T-helper 1 cell treated with Interleukin-12 subunit alpha and Interleukin-12 subunit beta and Interleukin-4 antibody, amounts not matched to agents 30 μg/mL and 1 μg/mL, for 36 hours (primary cell): ENCODE measurements around the gene CAMK2D.

Experiments
- H3K27ac Mint-ChIP-seq: one replicate; pipeline ENCODE4 v1.8.0; 2021; ENCODE audit warnings: mild to moderate bottlenecking, mixed read lengths
- H3K27me3 Mint-ChIP-seq: one replicate; pipeline ENCODE4 v1.8.0; 2021; ENCODE audit warnings: low read depth, mixed read lengths
- H3K36me3 Mint-ChIP-seq: one replicate; pipeline ENCODE4 v1.8.0; 2021; ENCODE audit warnings: low read depth, mixed read lengths
- H3K4me1 Mint-ChIP-seq: one replicate; pipeline ENCODE4 v1.8.0; 2021; ENCODE audit warnings: low read depth, mixed read lengths
- H3K4me3 Mint-ChIP-seq: one replicate; pipeline ENCODE4 v1.8.0; 2021; ENCODE audit warnings: mild to moderate bottlenecking, moderate library complexity, mixed read lengths
- H3K9me3 Mint-ChIP-seq: one replicate; pipeline ENCODE4 v1.8.0; 2021; ENCODE audit warnings: mixed read lengths

CAMK2D gene

DNA sequence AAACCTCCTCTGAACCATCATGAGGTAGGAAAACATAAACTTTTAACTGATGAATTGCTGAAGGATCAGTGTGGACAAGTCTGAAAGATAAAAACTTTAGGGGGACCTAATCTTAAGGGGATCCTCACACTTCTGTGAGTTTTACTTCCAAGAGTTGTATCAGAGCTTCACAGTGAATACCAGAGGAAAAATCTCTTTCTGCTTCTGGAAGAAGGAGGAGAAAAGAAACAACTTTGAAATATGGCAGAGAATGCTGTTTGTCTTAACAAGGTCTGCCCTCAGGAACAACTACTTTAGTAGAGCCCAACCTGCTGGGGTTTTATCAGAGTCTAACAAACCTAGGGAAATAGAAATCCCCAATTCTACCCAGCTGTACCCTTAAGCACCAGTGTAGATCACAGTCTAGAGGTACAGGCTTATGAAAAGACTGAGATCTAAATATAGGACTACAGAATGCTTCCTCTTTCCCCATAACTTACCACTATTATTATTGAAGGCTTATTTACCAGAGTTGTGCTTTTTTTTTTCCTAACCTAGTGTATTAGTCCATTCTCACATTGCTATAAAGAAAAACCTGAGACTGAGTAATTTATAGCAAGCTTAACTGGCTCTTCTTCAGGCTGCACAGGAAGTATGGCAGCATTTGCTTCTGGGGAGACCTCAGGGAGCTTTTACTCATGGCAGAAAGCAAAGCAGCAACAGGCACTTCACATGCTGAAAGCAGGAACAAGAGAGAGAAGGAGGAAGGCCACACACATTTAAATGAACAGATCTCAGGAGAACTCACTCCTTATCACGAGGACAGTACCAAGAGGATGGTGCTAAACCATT, 167.9 kb downstream of the CAMK2D start:
- H3K27me3 Mint-ChIP-seq: no peaks in the 10 kb centered on the region
- peaks cover 31% of the 10 kb centered on the region for H3K36me3 Mint-ChIP-seq
- no peak overlapping the region for H3K27ac Mint-ChIP-seq
- no peaks in the 10 kb centered on the region for H3K9me3 Mint-ChIP-seq
- no peak overlapping the region for H3K4me3 Mint-ChIP-seq
- H3K4me1 Mint-ChIP-seq: peaks cover 38% of the 10 kb centered on the region

- Mint-ChIP-seq H3K27me3 (no peaks in the 10 kb centered on the region), H3K27ac (no peak overlapping the region), H3K36me3 (peaks cover 29% of the 10 kb centered on the region), H3K4me3 (no peak overlapping the region), H3K9me3 (no peaks in the 10 kb centered on the region), H3K4me1 (peaks cover 34% of the 10 kb centered on the region)
These were observed 169.6 kb downstream of the CAMK2D start for GRCh38 chr4:113591982-113592381.

DNA sequence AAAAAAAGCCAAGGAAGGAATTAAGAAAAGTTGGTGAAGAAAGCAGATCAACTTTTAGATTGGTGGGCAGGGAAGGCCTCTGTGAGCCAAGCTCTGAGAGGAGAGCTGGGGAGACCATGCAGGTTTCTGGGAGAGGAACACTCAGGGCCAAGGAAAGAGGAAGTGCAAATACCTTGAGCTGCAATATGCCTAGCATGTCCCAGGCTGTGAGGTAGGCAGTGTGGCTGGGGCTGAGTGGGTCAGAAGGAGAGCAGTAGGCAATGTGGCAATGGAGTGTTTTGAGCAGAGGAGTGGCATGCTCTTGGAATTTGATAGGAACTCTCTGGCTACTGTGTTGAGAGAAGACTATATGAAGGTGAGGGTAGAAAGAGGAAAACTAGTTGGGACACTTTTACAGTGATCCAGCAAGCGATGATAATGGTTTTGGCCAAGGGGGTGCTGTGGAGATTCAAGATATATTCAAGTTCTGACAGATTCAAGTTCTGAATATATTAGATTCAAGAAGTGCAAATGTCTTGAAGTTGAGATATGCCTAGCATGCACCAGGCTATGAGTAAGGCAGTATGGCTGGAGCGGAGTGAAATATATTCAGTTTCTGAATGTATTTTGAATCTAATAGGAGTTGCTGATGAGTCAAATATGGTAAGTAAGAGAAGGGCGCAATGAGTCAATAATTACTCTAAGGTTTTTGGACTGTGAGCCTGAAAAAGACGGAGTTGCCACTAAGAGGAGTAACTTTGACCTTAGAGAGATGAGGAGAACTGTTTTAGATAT, 172.5 kb downstream of the CAMK2D start:
- Mint-ChIP-seq H3K27ac (no peak overlapping the region), H3K36me3 (peaks cover 20% of the 10 kb centered on the region), H3K4me1 (peaks cover 27% of the 10 kb centered on the region), H3K4me3 (no peak overlapping the region), H3K27me3 (no peaks in the 10 kb centered on the region), H3K9me3 (no peaks in the 10 kb centered on the region)

DNA sequence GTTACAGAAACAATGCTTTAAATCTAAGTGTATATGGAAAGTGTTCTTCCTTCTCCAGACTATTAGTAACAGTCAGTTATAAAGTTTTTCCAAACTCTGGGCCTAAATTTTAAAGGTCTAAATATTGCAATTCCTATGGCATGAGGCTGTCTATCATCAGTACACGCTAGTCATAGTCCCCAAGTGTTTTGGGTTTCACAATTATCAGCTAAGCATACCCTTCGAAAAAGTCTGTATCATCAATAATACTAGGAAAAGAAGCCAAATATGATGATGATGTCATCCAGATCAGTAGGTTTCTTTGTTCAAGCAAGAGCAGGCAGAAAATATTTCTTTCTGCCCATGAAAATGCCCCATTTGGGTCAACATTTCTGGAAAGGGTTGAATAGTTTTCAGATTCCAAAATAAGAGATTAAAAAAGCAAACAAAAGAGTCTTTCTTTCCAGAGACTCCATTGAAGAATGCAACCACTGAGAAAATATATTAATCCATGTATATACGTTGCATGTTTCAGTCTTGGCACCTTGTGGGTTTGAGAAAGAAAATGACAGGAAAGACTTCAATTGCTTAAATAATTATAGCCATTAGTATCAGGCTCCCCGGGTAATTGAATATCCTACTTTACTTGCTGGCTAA, 173.8 kb downstream of the CAMK2D start:
- H3K4me1 Mint-ChIP-seq: peaks cover 23% of the 10 kb centered on the region
- H3K36me3 Mint-ChIP-seq: peaks cover 15% of the 10 kb centered on the region
- H3K27me3 Mint-ChIP-seq: no peaks in the 10 kb centered on the region
- no peaks in the 10 kb centered on the region for H3K9me3 Mint-ChIP-seq
- no peak overlapping the region for H3K27ac Mint-ChIP-seq
- no peak overlapping the region for H3K4me3 Mint-ChIP-seq

GRCh38 chr4:113587156-113587555, 174.4 kb downstream of the CAMK2D start:
- peaks cover 15% of the 10 kb centered on the region for H3K36me3 Mint-ChIP-seq
- H3K4me3 Mint-ChIP-seq: no peak overlapping the region
- no peaks in the 10 kb centered on the region for H3K9me3 Mint-ChIP-seq
- H3K27me3 Mint-ChIP-seq: no peaks in the 10 kb centered on the region
- peaks cover 23% of the 10 kb centered on the region for H3K4me1 Mint-ChIP-seq
- H3K27ac Mint-ChIP-seq: no peak overlapping the region

- peaks cover 17% of the 10 kb centered on the region for H3K4me1 Mint-ChIP-seq
- H3K9me3 Mint-ChIP-seq: no peaks in the 10 kb centered on the region
- H3K27me3 Mint-ChIP-seq: no peaks in the 10 kb centered on the region
- no peak overlapping the region for H3K27ac Mint-ChIP-seq
- no peak overlapping the region for H3K4me3 Mint-ChIP-seq
- H3K36me3 Mint-ChIP-seq: peaks cover 17% of the 10 kb centered on the region
These were observed 175.5 kb downstream of the CAMK2D start for GRCh38 chr4:113586072-113586471.

- Mint-ChIP-seq H3K4me3 (no peak overlapping the region), H3K4me1 (peaks cover 22% of the 10 kb centered on the region), H3K9me3 (no peaks in the 10 kb centered on the region), H3K36me3 (peaks cover 17% of the 10 kb centered on the region), H3K27ac (no peak overlapping the region), H3K27me3 (no peaks in the 10 kb centered on the region)
These were observed 177.0 kb downstream of the CAMK2D start for GRCh38 chr4:113584407-113585150.

GRCh38 chr4:113582737-113583136, 178.8 kb downstream of the CAMK2D start:
- Mint-ChIP-seq H3K36me3 (peaks cover 12% of the 10 kb centered on the region), H3K4me3 (no peak overlapping the region), H3K27ac (no peak overlapping the region), H3K27me3 (no peaks in the 10 kb centered on the region), H3K9me3 (no peaks in the 10 kb centered on the region), H3K4me1 (peaks cover 18% of the 10 kb centered on the region)

GRCh38 chr4:113579360-113579759, 182.2 kb downstream of the CAMK2D start:
- H3K4me3 Mint-ChIP-seq: no peak overlapping the region
- no peaks in the 10 kb centered on the region for H3K27me3 Mint-ChIP-seq
- H3K36me3 Mint-ChIP-seq: peaks cover 12% of the 10 kb centered on the region
- H3K4me1 Mint-ChIP-seq: peaks cover 34% of the 10 kb centered on the region
- H3K9me3 Mint-ChIP-seq: no peaks in the 10 kb centered on the region
- no peak overlapping the region for H3K27ac Mint-ChIP-seq

DNA sequence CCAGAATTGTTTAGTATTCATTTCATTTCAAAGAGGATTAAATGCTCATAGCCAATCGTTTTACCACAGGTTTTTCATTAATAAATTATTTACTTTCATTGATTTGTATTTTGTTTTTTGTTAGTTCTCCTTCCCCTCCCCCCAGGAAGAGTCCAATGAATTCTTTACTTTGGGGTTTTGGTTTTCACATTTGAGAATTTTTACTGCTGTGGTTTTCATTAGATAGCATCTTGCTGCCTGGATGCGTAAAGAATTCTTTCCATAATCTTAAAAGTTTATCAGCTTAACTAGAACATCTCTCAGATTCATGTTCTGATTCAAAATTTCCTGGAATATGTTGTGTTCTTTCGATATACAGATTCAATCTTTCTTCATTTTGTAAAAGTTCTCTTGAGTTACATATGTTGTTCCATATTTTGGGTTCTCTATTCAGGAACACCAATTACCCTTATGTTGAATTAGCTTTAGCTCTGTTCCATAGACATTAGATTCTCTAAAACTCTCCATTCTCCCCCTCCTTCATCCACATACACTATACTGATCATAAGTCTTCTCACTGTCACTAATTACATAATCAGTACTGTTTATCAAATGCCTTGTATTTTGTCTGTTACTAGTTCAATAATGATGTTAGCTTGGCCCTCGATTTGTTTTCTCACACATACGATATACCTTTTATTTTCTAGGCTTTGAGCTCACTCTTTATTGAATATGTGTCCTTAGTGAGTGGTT, 184.4 kb downstream of the CAMK2D start:
- Mint-ChIP-seq H3K4me1 (peaks cover 36% of the 10 kb centered on the region), H3K9me3 (peaks cover 12% of the 10 kb centered on the region), H3K36me3 (peaks cover 26% of the 10 kb centered on the region), H3K4me3 (peak overlapping the region; percentile 48), H3K27me3 (no peaks in the 10 kb centered on the region), H3K27ac (no peak overlapping the region)

DNA sequence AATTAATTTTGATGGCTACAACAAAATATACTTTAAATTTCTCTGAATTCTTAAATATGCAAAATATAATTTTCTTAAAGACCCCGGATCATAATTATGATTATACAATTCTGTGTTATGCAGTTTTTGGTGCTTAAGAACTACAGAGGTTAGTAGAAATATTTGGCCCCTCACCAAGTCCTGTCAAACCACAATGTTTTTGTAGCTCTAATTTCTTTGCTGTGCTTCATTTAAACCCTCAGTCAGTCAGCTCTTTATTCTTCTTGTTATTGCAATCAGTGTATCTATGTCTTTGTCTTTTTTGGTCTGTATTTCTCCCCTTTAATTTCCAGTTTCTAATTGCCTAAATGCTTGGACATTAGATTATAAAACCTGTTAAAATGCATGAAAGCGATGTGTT, 186.1 kb downstream of the CAMK2D start:
- H3K9me3 Mint-ChIP-seq: peaks cover 12% of the 10 kb centered on the region
- peaks cover 23% of the 10 kb centered on the region for H3K36me3 Mint-ChIP-seq
- no peak overlapping the region for H3K27ac Mint-ChIP-seq
- no peaks in the 10 kb centered on the region for H3K27me3 Mint-ChIP-seq
- no peak overlapping the region for H3K4me3 Mint-ChIP-seq
- peaks cover 36% of the 10 kb centered on the region for H3K4me1 Mint-ChIP-seq

GRCh38 chr4:113574636-113575103, 186.9 kb downstream of the CAMK2D start:
- H3K4me3 Mint-ChIP-seq: no peak overlapping the region
- peaks cover 30% of the 10 kb centered on the region for H3K4me1 Mint-ChIP-seq
- peaks cover 12% of the 10 kb centered on the region for H3K9me3 Mint-ChIP-seq
- no peaks in the 10 kb centered on the region for H3K27me3 Mint-ChIP-seq
- peaks cover 24% of the 10 kb centered on the region for H3K36me3 Mint-ChIP-seq
- H3K27ac Mint-ChIP-seq: no peak overlapping the region

- Mint-ChIP-seq H3K27me3 (no peaks in the 10 kb centered on the region), H3K4me1 (peaks cover 23% of the 10 kb centered on the region), H3K27ac (no peak overlapping the region), H3K36me3 (peaks cover 21% of the 10 kb centered on the region), H3K9me3 (peaks cover 12% of the 10 kb centered on the region), H3K4me3 (no peak overlapping the region)
These were observed 188.9 kb downstream of the CAMK2D start for GRCh38 chr4:113572620-113573019.
